Activated CD4-positive, alpha-beta T cell treated with anti-CD3 and anti-CD28 coated beads for 1 hour (primary cell): ENCODE data around the gene CLASP2.
"Not testable (repeated sequence)": the region's sequence is repeated elsewhere in the genome, so short reads cannot be mapped to it uniquely, and the experiment has no call there.

ENCODE experiments used
- DNase-seq: peaks from one replicate; pipeline ENCODE4 v3.0.0-alpha.2; 2020

CLASP2 gene

DNA sequence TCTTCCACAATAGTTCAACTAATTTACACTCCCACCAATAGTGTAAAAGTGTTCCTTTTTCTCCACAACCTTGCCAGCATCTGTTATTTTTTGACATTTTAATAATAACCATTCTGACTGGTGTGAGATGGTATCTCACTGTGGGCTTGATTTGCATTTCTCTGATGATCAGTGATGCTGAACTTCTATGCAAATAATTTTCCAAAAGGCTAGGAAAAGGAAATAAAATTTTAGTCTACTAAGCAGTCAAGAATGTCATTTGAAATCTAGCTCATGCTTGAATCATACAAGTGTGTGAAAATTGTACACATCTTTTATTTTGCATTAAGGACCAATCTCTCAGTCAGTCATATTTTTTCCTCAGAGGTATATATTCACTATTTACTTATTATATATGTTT, 176.1 kb downstream of the CLASP2 start:
- DNase-seq: no peak

DNA sequence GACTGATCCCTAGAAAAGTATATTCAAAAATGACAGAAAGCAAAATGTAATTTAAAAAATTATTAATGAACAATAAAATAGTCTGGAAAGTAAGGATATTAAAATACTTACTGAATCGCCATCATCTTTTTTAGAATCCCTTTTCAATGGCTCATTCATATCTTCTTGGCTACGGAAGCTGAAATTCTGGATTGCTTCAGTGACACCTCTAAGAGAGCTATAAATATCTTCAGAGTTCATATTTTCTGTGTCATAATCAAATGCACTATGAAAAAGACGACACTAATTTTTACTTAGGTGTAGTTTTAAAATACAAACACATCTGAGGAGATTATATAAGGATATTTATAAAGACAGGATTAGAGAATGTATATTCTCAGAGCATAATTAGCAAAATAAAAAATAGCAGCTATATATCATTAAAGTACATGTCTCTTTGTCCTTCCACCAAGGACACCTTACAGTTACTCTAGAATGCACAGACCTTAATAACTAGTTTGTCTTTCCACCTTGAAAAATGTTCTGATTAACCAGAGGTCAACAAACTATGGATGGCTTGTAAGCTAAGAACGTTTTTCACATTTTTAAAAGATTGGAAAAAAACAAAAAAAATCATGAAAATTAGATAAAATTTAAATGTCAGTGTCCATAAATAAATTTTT, 179.2 kb downstream of the CLASP2 start:
- DNase-seq: no peak

DNA sequence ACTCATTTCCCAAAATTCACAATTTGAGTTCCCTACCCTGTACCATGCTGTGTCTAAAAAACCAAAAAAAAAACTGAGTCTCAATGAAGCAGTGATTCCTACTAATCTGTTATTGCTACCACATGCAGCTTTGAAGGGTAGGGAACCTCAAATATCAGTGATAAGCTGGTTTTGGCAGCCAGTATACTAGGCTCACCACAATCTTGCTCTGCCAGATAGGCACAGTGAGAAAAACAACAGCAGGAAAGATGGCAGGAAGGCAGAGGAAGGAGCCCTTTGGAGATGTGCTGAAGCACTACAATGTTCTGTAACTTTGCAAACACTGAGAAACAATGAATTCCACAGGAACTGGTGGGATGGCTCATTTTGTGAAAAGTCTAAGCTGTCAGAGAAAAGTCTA, 180.9 kb downstream of the CLASP2 start:
- DNase-seq: no peak

DNA sequence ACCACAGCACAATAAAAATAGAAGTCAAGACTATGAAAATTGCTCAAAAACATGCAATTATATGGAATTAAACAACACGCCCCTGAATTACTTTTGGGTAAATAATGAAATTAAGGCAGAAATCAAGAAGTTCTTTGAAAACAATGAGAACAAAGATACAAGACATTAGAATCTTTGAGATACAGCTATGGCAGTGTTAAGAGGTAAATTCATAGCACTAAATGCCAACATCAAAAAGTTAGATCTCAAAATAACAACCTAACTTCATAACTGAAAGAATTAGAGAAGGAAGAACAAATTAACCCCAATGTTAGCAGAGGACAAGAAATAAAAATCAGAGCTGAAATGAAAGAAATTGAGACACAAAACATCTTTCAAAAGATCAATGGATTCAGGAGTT, 191.3 kb downstream of the CLASP2 start:
- DNase-seq: no peak

DNA sequence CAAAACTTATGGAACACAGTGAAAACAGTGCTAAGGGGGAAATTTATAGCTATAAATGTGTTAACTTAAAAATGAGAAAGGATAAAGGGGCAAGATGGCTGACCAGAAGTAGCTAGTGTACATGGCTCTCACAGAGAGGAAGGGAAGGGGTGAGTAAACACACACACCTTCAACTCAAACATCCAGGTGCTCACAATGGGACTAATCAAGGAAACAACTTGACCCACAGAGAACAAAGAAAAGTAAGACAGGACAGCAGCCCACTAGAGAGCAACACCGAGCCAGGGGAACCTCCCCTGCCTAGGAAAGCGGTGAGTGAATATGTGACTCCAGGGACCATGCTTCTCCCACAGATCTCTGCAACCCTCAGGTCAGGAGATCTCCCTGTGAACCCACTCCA, 192.8 kb downstream of the CLASP2 start:
- DNase-seq: no peak

DNA sequence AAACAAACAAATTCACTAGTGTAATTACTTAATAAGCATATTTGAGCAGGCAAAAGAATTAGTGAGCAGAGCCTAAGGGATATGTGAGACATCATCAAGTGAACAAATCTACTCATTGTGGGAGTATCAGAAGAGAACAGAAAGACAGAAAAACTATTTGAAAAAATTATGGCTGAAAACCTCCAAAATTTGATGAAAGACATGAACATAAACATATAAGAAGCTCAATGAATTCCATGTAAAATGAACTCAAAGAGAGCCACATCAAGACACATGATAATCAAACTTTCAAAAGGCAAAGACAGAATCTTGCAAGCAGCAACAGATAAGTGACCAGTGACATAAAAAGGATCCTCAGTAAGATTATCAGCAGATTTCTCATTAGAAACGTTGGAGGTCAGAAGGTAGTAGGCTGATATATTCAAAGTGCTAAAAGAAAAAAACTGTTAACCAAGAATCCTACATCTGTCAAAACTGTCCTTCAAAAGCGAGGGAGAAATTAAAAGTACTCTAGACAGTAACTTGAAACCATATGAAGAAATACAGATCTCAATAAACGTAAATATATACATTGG, 194.9 kb downstream of the CLASP2 start:
- DNase-seq: no peak

DNA sequence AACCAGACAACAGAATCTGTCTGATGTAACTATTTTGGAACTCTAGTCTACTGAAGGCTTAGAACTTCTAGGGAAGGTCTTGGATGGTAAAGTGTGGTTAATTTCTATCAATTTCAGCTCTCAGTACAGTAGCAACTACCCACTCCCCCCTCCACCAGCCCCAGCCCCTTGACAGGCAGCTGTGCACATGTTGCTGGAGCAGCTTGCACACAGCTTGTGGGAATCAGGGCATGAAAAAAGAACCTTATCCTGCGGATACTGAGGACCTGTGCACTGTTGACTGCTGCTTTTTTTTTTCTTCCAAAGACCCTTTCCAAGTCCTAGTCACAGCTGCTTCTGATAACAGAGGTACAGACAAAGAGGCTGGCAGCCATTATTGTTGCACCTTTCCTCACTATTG, 196.3 kb downstream of the CLASP2 start:
- DNase-seq: no peak

DNA sequence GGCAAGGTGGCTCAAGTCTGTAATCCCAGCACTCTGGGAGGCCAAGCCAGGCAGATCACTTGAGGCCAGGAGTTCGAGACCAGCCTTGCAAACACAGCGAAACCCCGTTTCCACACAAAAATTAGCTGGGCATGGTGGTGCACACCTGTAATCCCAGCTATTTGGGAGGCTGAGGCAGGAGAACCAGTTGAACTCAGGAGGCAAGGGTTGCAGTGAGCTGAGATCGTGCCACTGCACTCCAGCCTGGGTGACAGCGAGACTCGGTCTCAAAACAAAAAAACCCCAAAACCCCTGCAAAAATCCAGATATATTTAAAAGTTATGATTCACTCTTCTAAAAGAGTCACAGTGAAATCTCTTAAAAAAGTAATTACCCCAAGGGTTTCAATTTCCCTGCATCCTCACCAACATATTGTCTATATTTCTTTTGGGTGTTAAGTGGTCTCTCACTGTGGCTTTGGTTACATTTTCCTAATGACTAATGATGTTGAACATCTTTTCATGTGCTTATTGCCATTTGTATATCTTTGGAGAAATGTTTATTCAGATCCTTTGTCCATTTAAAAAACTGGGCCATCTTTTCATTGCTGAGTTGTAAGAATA, 204.7 kb downstream of the CLASP2 start:
- DNase-seq: no peak

DNA sequence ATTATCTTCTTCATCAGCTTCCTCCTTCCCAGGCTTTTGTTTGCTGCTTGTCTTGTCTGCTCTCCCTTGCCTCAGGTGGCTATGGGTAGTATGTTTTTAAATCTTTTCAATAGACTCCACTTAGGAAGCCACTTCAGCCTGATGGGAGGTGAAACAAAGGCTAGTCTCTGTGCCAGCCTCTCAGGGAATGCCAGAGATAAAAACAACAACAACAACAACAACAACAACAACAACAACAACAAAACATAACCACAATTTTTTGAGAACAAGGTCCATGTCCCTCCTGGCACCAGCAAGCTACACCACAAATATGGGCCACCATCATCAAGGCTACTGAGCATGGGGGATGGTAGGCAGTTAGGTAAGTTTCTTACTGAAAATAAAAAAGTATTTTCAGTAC, 213.0 kb downstream of the CLASP2 start:
- no peak for DNase-seq

DNA sequence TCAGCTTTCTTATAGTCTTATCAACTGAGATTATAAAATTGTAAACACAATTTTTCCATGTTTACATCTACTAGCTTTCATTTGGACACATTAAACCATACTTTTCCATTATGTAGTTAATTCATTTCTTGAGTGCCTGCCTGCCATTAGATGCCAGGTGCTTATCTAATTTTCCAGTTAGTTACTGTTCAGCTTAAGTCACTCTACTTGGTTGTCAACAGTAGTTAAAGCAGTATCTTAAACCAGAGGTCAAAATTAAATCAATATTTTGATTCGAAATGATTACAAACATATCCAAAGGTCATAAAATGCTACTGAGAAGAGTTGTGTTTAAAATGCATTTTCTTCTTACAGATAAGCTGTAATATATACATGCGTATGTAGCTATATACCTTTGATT, 221.6 kb downstream of the CLASP2 start:
- DNase-seq: no peak

DNA sequence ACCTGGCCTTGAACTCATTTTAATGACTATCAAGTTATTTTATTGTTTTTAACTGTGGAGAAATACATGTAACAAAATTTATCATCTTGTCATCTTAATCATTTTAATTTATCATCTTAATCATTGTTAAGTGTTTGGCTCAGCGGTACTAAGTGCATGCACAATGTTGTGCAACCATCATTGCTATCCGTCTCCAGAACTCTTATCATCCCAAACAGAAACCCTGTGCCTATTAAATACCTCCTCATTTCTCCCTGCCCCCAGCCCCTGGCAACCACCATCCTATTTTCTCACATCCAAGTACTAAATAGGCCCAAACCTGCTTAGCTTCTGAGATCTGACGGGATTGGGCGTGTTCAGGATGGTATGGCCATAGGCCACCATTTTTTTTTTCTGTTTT, 226.3 kb downstream of the CLASP2 start:
- no peak for DNase-seq

DNA sequence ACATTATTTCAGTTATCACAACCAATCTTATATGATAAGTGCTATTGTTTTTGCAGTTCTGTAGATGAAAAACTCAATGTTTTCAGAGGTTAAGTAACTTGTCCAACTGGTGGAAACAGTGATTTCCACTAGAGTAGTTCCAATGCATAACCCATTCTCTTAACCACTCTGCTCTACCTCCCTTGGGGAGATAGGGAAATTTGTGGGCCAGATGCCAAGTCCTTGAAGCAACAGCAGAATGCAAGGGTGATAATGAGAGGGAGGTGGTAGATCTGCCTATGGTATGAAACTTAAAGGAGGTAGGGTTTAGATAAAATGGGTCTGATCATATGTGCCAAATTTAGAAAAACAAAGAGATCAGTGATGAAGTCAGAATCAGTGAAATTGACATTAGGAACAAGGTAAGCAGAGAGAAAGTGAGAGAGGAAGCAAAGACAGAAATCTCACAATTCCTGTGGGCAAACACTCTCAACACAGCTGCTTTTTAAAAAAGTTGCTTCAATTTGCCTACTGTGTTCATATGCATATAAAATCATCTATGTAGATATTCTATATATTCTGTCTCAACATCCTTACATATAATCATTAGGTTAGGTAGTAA, 227.3 kb downstream of the CLASP2 start:
- no peak for DNase-seq

DNA sequence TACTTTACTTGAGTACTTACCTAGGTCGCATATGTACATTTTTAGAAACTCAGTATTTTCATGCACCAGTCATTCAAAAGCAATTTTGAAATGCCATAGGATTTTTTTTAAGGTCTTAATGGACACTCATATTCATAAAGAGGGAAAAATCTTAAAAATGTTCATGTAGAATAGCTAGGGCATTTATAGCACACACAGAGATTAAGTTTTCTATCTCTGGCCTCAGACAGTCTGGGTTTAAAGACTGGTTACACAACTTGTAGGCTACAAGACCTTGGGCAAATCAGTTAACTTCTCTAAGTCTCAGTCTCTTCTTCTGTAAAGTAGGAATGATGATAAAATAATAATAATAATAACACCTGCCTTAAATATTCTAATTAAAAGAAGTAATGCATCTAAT, 229.4 kb downstream of the CLASP2 start:
- no peak for DNase-seq

DNA sequence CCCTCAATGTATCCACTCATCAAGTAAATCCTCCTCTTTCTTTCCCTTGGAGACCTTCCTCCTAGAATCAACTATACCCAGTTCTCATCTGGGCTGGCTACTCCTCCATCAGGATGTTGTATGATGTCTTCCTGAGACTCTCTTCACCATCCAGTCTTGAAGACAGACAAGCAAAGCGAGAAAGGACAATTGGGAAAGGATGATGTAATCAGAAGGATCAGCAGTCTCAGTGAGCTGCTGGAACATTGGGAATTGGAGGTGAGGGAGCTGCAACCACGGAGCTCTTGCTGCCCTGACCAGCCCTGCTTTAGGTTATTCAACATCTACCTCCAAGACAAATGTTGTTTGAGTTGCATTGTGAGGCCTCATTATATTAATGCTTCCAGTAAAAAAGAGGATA, 229.8 kb downstream of the CLASP2 start:
- DNase-seq: no peak

DNA sequence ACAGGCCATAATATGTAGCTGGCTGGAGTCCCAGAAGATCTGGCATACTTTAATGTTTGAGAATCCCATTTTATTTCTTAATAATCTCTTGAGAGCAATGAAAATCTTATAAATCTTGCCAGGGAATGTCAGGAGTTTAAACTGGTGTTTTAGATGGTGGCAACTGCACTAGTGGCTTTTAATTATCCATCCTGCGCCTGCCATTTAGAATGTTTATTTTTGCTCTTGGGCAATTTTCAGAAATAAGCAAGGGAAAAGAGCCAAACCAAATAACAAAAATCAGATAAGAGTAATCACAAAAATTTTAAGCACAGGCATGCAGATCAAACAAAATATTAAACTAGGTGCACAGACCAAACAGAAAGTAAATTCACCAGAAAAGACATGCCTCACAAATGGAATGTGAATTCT, 235.9 kb downstream of the CLASP2 start:
- no peak for DNase-seq

DNA sequence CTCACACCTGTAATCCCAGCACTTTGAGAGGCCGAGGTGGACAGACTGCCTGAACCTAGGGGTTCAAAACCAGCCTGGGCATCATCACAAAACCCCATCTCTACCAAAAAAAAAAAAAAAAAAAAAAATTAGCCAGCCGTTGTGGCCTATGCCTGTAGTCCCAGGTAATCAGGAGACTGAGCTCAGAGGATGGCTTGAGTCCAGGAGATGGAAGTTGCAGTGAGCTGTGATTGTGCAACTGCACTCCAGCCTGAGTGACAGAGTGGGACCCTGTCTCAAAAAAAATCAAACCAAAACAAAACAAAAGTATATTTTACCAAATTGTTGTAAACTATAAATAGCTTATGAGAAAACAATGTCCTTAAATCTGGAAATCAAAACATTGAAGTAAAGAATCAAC, 243.2 kb downstream of the CLASP2 start:
- DNase-seq: no peak

DNA sequence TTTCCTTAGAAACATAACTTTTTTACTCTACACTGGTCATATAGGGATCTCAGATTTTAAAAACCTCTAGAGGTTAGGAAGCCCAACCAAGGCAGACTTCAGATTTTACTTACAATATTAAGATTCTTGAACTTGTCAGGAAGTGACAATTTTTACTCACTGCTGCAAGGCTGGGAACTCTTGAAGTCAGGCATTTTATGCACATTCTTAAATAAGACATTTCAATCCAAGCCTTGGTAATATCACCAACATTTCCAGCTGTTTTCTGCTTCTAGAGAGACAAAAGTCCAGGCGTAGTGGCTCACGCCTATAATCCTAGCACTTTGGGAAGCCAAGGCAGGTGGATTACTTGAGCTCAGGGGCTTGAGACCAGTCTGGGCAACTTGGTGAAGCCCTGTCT, 244.2 kb downstream of the CLASP2 start:
- no peak for DNase-seq

DNA sequence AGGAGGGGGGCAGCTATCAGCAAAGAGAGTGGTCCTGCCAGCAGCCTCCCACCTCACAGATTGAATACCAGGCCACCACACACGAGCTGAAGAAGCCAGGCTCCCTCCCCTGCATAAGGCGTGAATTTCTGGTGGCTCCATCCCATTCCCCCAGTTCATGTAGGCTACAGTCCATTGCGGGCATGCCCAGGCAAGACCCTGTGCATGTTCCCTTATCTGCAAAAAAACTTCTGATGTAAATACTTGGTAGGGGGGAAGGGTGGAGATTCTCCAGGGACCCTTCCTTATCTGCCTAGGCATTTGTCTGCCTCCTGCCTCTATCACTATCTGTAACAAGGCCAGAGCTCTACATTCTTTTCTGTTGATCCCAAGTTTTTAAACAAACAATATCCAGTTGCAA, 250.3 kb downstream of the CLASP2 start:
- no peak for DNase-seq

DNA sequence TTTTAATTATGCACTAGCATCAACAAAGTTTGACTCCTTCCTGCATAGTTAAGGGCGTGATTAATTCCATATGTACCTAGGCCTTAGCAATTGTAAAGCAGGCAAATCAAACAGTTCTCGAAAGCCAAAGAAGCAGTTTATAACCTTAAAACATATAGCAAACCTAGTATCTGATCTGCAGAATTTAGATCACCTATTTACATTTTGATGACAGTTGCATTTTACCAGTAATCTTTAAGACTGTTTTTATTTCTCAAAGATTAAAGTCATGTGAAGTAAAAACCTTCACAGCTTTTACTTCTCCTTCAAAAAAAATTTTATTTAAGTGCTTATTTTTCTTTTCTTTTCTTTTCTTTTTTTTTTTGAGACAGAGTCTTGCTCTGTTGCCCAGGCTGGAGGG, 257.0 kb downstream of the CLASP2 start:
- no peak for DNase-seq

DNA sequence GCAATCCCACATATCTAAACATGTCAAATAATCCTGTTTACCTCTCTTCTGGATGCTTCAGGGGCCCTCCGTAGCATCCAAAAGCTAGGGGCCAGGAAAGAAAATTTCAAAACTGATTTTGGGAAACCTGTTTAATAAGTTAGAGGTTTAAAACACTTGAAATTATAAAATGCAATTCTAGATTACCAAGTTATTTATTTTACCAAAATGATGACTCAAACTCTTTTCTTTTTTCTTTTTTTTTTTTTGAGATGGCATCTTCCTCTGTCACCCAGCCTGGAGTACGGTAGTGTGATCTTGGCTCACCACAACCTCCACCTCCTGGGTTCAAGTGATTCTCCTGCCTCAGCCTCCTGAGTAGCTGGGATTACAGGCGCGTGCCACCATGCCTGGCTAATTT, 258.5 kb downstream of the CLASP2 start:
- DNase-seq: not testable (repeated sequence)

DNA sequence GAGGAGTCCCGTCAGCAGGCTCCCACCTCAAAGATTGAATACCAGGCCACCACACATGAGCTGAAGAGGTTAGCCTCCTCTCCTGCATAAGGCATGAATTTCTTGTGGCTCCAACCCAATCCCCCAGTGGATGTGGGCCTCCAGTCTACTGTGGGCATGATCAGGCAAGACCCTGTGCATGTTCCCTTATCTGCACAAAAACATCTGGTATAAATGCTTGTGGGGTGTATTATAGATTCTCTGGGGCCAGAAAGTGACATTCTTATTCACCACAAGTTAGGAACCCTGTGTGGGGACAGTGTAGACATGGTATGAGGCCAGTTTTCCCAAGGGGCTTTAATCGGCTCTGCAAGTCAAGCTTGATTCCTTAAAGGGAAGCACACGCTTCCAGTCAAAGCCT, 259.6 kb downstream of the CLASP2 start:
- no peak for DNase-seq

DNA sequence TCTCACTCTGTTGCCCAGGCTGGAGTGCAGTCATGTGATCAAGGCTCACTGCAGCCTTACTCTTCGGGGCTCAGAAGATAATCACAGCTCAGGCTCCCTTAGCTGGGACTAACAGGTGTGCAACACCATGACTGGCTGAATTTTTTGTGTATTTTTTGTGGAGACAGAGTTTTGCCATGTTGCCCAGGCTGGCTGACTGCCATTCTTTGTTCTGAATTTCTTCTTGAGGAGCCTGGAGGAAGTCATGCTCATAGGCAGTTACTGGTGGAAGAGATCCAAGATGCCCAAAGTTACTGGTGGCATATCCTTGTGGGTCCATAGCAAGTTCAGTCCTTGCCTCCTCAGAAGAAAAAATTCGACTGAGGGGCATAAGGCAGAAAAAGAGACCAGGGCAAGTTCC, 261.3 kb downstream of the CLASP2 start:
- DNase-seq: no peak

DNA sequence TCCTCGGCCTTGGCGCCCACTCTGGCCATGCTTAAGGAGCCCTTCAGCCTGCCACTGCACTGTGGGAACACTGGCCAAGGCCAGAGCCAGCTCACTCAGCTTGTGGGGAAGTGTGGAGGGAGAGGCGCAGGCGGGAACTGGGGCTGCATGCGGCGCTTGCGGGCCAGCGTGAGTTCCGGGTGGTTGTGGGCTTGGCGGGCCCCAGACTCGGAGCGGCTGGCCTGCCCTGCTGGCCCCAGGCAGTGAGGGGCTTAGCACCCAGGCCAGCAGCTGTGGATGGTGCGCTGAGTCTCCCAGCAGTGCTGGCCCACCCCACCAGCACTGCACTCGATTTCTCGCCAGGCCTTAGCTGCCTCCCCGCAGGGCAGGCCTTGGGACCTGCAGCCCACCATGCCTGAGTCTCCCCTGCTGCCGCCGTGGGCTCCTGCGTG, 264.7 kb downstream of the CLASP2 start:
- DNase-seq: no peak

DNA sequence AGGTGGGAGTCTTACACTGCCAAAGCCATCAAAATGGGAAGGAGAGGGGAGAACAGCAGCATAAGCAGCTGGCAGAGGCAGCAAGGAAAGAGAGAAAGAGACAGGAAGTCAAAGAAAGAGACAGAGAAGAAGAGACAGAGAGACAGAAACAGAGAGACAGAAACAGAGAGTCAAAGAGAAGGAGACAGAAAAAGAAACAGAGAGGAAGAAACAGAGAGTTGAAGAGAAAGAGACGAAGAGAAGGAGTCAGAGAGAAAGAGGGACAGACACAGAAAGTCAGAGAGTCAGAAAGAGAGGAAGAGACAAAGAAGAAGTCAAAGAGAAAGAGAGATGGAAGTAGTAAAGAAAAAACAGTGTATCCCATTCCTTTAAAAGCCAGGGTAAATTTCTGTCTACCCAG, 266.1 kb downstream of the CLASP2 start:
- not testable (repeated sequence) for DNase-seq
